Measurements from ENCODE around the gene AGER.
A peak's percentile ranks its signal among the peaks of the same experiment; 100 is the strongest.
"Not testable (repeated sequence)": the region's sequence is repeated elsewhere in the genome, so short reads cannot be mapped to it uniquely, and the experiment has no call there.

AGER gene

GRCh38 chr6:32188381-32189068 lies 4.5 kb upstream of the AGER start:
- DNase-seq (ENCODE audit: low spot score in 2 of 2), result no peak
- peaks cover 49% of the 10 kb centered on the region for H3K36me3 Mint-ChIP-seq (ENCODE audit: insufficient read depth)
- peak overlapping the region; percentile 98 for H3K27ac Mint-ChIP-seq (ENCODE audit: low read depth)

GRCh38 chr6:32187725-32188380 lies 3.8 kb upstream of the AGER start:
- peaks cover 48% of the 10 kb centered on the region for H3K36me3 Mint-ChIP-seq (ENCODE audit: insufficient read depth)
- H3K27me3 Mint-ChIP-seq, result not testable (repeated sequence)

More at GRCh38 chr6:32188381-32189068, 4.5 kb upstream of the AGER start:
- Mint-ChIP-seq H3K4me1 (peaks cover 64% of the 10 kb centered on the region), H3K27me3 (no peaks in the 10 kb centered on the region), H3K9me3 (no peaks in the 10 kb centered on the region), H3K4me3 (peak overlapping the region; percentile 98)
- no peak for ATAC-seq (replicated peaks; ENCODE audit: extremely low read depth, poor library complexity, severe bottlenecking)

DNA sequence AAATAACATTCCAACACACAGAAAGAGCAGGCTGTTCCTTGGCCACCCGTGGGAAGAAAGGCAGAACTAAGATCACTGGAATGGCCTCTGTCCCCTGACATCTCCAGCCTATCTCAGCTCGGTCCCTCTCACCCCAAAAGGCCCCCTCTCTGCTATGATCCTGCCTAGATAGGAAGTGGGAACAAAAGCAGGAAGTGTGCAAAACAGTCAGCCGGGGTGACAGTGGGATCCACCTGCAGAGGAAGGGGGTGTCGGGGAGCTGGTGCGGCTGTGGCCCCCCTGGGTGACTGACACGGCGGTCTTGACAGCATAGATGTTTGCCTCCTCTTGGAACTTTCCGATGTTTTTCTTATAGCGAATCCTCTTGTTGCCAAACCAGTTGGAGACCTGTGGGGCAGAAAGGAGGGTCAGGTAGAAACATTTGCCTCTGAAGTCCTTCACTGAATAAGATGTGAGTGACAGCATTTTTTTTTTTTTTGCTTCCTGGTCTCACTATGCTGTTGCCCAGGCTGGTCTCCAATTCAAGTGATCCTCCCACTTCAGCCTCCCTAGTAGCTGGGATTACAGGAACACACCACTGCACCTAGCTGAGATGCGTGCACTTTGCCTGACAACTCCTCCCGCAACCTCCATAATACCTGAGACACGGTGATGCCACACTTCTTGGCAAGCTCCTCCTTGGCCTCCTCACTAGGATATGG lies 3.1 kb upstream of the AGER start:
- no peak for ATAC-seq (replicated peaks; ENCODE audit: extremely low read depth, poor library complexity, severe bottlenecking)
- no peak for DNase-seq (ENCODE audit: low spot score in 2 of 2)
- H3K36me3 Mint-ChIP-seq (ENCODE audit: insufficient read depth), result peaks cover 44% of the 10 kb centered on the region
- H3K4me3 Mint-ChIP-seq, result peak overlapping the region; percentile 98
- H3K9me3 Mint-ChIP-seq, result no peaks in the 10 kb centered on the region
- H3K27me3 Mint-ChIP-seq, result no peaks in the 10 kb centered on the region
- peak overlapping the region; percentile 98 for H3K27ac Mint-ChIP-seq (ENCODE audit: low read depth)
- peaks cover 50% of the 10 kb centered on the region for H3K4me1 Mint-ChIP-seq

More at GRCh38 chr6:32187725-32188380, 3.8 kb upstream of the AGER start:
- Mint-ChIP-seq H3K4me1 (peaks cover 57% of the 10 kb centered on the region), H3K4me3 (peak overlapping the region; percentile 98), H3K27ac (ENCODE audit: low read depth) (peak overlapping the region; percentile 98)
- not testable (repeated sequence) for ATAC-seq (replicated peaks; ENCODE audit: extremely low read depth, poor library complexity, severe bottlenecking); H3K9me3 Mint-ChIP-seq; DNase-seq (ENCODE audit: low spot score in 2 of 2)

DNA sequence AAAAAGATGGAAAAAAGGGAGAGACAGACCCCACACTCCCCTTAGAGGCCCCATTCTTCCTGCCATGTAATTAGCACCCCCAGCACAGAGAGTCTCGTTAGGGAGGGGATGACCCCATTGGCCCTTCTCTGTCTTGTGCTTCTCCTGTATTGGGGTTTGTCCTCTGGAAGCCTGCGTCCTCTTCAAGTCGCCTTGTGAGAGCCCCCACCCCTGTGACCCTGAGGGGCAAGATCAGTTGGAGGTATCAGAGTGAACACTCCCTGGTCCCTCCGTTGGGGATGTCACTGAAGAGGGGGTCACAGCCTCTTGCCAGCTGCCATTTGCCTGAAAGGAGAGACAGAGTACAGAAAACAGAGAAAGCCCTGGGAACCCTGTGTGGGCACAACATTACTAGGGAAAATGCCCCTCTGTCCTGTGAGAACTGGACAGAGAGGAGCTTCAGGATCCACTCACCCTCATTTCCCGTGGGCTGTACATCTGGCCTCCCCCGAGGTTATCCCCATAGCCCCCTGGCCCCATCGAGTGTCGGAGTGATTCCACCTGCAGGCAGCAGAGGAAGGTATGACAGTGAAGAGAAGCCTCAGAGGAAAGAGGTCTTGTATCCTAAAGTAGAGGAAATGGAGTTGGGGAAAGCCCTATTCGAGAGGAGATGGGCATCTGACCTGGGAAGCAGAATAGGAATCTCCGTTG lies 2.2 kb upstream of the AGER start:
- not testable (repeated sequence) for H3K27me3 Mint-ChIP-seq; H3K9me3 Mint-ChIP-seq; DNase-seq (ENCODE audit: low spot score in 2 of 2); ATAC-seq (replicated peaks; ENCODE audit: extremely low read depth, poor library complexity, severe bottlenecking)
- peak overlapping the region; percentile 98 for H3K4me3 Mint-ChIP-seq
- peaks cover 46% of the 10 kb centered on the region for H3K4me1 Mint-ChIP-seq
- peak overlapping the region; percentile 76 for H3K27ac Mint-ChIP-seq (ENCODE audit: low read depth)
- peaks cover 41% of the 10 kb centered on the region for H3K36me3 Mint-ChIP-seq (ENCODE audit: insufficient read depth)

DNA sequence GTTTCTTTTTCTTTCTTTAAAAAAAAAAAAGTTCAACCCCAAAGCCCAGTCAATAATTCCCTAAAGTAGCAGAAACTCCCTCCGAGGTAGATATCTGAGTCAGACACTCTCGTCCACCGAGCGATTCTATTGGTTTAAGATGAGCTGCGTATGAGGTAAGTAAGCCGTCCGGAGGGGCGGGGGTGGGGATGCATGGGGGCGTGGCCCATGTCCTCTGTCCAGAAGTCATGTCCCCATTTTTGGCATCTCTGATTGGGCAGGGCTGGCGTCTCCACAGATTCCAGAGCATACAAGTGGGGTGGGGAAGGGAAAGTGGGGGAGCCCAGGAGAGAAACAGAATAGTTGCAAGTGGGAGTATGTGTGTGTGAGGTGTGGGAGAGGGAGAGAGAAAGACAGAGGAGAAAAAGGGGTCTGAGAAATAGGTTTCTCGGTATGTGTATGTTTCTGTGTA lies 1.7 kb upstream of the AGER start:
- peak overlapping the region; percentile 76 for H3K27ac Mint-ChIP-seq (ENCODE audit: low read depth)
- H3K4me3 Mint-ChIP-seq, result peak overlapping the region; percentile 98
- H3K27me3 Mint-ChIP-seq; DNase-seq (ENCODE audit: low spot score in 2 of 2); H3K9me3 Mint-ChIP-seq: not testable (repeated sequence)
- peak; percentile 65 for ATAC-seq (replicated peaks; ENCODE audit: extremely low read depth, poor library complexity, severe bottlenecking)
- H3K36me3 Mint-ChIP-seq (ENCODE audit: insufficient read depth), result peaks cover 44% of the 10 kb centered on the region
- peaks cover 45% of the 10 kb centered on the region for H3K4me1 Mint-ChIP-seq

GRCh38 chr6:32183483-32184083 lies 470 bp downstream of the AGER start:
- peaks cover 47% of the 10 kb centered on the region for H3K36me3 Mint-ChIP-seq (ENCODE audit: insufficient read depth)

GRCh38 chr6:32183030-32183429 lies 1.0 kb downstream of the AGER start:
- Mint-ChIP-seq H3K36me3 (ENCODE audit: insufficient read depth) (peaks cover 47% of the 10 kb centered on the region), H3K27me3 (no peaks in the 10 kb centered on the region), H3K27ac (ENCODE audit: low read depth) (no peak overlapping the region), H3K9me3 (no peaks in the 10 kb centered on the region), H3K4me3 (no peak overlapping the region), H3K4me1 (peaks cover 54% of the 10 kb centered on the region)
- no peak for ATAC-seq (replicated peaks; ENCODE audit: extremely low read depth, poor library complexity, severe bottlenecking)
- DNase-seq (ENCODE audit: low spot score in 2 of 2), result no peak

More at GRCh38 chr6:32183483-32184083, 470 bp downstream of the AGER start:
- no peaks in the 10 kb centered on the region for H3K27me3 Mint-ChIP-seq
- peaks cover 52% of the 10 kb centered on the region for H3K4me1 Mint-ChIP-seq
- no peak overlapping the region for H3K27ac Mint-ChIP-seq (ENCODE audit: low read depth)
- no peak overlapping the region for H3K4me3 Mint-ChIP-seq
- DNase-seq (ENCODE audit: low spot score in 2 of 2) (no peak), ATAC-seq (replicated peaks; ENCODE audit: extremely low read depth, poor library complexity, severe bottlenecking) (no peak)
- no peaks in the 10 kb centered on the region for H3K9me3 Mint-ChIP-seq

DNA sequence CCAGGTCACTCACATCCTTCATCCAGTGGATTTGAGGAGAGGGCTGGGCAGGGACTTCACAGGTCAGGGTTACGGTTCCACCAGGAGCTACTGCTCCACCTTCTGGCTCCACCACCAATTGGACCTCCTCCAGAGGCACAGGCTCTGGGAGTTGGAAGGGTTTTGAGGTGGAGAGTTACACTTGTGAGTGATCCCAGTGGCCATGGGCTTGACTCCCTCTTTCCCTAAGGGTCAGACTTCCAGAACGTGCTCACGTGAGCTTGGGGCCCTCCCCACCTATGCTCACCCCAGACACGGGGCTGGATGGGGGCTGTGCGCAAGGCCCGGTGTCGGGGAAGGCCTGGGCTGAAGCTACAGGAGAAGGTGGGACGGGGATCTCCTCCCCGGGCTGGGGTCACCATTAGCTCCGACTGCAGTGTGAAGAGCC lies 1.5 kb downstream of the AGER start:
- Mint-ChIP-seq H3K9me3 (no peaks in the 10 kb centered on the region), H3K27ac (ENCODE audit: low read depth) (no peak overlapping the region), H3K36me3 (ENCODE audit: insufficient read depth) (peaks cover 46% of the 10 kb centered on the region), H3K4me1 (peaks cover 54% of the 10 kb centered on the region), H3K27me3 (no peaks in the 10 kb centered on the region), H3K4me3 (no peak overlapping the region)
- no peak for ATAC-seq (replicated peaks; ENCODE audit: extremely low read depth, poor library complexity, severe bottlenecking)
- DNase-seq (ENCODE audit: low spot score in 2 of 2), result no peak

DNA sequence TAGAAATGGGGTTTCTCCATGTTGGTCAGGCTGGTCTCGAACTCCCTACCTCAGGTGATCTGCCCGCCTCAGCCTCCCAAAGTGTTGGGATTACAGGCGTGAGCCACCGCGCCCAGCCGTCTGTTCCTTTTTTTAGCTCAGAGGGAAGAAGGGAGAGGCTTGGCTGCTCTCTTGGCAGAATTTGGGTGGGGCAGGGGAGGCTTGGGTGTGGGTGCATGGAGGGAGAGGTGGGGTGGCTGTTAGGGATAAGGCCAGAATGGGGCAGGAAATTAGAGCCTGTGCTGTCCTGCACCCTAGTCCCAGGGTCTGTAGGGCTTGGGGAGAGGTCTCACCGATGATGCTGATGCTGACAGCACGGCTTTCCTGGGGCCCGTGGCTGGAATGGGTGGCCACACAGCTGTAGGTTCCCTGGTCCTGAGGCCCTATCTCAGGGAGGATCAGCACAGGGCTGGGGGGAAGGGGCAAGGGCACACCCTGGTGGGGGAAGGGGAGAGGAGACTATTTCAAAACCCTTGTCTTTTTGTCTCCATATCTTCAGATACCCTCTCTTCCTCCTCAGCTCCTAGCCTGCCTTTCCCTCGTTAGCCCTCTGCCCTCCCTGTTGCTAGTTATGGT lies 2.0 kb downstream of the AGER start:
- ATAC-seq (replicated peaks; ENCODE audit: extremely low read depth, poor library complexity, severe bottlenecking) (no peak), DNase-seq (ENCODE audit: low spot score in 2 of 2) (no peak)
- Mint-ChIP-seq H3K4me1 (peaks cover 54% of the 10 kb centered on the region), H3K9me3 (no peaks in the 10 kb centered on the region), H3K27me3 (no peaks in the 10 kb centered on the region), H3K4me3 (no peak overlapping the region), H3K27ac (ENCODE audit: low read depth) (no peak overlapping the region), H3K36me3 (ENCODE audit: insufficient read depth) (peaks cover 44% of the 10 kb centered on the region)

DNA sequence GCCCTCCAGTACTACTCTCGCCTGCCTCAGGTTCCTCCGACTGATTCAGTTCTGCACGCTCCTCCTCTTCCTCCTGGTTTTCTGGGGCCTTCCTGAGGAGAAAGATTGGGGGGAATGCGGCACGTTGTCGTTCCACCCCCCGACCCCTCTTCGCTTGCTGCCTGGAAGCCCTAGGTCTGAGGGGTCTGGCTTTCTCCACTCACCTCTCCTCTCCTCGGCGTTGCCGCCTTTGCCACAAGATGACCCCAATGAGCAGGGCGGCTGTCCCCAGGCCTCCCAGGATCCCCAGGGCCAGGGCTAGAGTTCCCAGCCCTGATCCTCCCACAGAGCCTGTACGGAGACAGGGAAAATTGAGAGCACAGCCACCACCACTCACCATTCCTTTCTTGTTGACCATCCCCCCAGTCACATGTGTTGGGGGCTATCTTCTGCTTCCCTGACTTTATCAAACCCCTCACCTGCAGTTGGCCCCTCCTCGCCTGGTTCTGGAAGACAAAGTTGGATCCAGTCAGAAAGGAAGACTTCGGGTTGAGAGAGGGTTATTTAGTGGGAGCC lies 2.8 kb downstream of the AGER start:
- Mint-ChIP-seq H3K4me3 (no peak overlapping the region), H3K9me3 (no peaks in the 10 kb centered on the region), H3K36me3 (ENCODE audit: insufficient read depth) (peaks cover 36% of the 10 kb centered on the region), H3K27ac (ENCODE audit: low read depth) (no peak overlapping the region), H3K27me3 (no peaks in the 10 kb centered on the region), H3K4me1 (peaks cover 54% of the 10 kb centered on the region)
- no peak for DNase-seq (ENCODE audit: low spot score in 2 of 2)
- no peak for ATAC-seq (replicated peaks; ENCODE audit: extremely low read depth, poor library complexity, severe bottlenecking)

DNA sequence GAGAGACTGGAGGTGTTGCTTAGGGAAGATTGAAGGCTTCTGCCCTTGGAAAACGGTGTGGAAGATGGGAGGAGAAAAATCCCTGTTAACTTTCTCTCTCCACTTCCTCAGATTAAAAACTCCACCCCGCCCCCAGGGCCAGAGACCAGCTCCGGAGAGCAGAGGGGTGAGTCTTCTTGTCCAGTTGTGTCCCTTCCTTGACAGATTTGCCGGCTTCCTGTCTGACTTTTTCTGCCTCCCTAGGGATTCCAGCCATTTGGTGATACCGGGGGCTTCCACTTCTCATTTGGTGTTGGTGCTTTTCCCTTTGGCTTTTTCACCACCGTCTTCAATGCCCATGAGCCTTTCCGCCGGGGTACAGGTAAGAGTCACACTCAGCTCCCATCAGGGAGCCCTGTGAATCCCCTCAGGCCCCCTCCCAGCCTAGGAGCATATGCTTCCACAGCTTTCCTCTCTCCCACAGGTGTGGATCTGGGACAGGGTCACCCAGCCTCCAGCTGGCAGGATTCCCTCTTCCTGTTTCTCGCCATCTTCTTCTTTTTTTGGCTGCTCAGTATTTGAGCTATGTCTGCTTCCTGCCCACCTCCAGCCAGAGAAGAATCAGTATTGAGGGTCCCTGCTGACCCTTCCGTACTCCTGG lies 4.2 kb downstream of the AGER start:
- Mint-ChIP-seq H3K9me3 (no peaks in the 10 kb centered on the region), H3K36me3 (ENCODE audit: insufficient read depth) (peaks cover 32% of the 10 kb centered on the region), H3K4me1 (peaks cover 55% of the 10 kb centered on the region), H3K27ac (ENCODE audit: low read depth) (peak overlapping the region; percentile 32), H3K4me3 (peak overlapping the region; percentile 28), H3K27me3 (no peaks in the 10 kb centered on the region)
- DNase-seq (ENCODE audit: low spot score in 2 of 2) (no peak), ATAC-seq (replicated peaks; ENCODE audit: extremely low read depth, poor library complexity, severe bottlenecking) (no peak)

All from central memory CD8-positive, alpha-beta T cell (primary cell).